ENCODE data around the gene WNT5A. TPM values are rescaled to one million over a fixed set of nuclear protein-coding genes. Genes with fewer than 3 reads are reported as not detected.

The WNT5A gene
- total RNA-seq, 4 donors from 2014 or later: 6.2 to 96.5 (median 23.1) TPM

DNA sequence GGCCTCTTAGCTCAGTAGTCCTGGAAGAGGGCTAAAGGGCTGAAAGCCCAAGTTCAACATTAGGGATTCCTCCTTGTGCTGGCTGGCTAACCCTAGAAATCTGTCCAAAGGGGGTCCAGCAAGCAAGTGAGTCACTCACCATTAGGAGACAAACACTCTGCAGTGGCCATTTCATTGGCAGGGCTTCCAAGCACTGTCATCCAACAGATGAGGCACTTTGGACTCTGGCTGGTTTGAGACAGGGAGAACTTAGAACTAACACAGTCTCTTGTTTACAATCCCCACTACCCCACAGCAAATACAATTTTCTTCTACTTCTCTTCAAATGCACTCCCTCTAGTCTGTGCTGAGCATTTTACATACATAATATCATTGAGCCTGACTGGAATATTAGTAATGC is 10.1 kb upstream of the WNT5A start:
- Histone ChIP-seq H3K36me3 (no peaks in the 10 kb centered on the region), H3K27me3 (no peaks in the 10 kb centered on the region), H3K27ac (no peak overlapping the region), H3K9me3 (no peaks in the 10 kb centered on the region), H3K4me1 (no peaks in the 10 kb centered on the region), H3K4me3 (no peak overlapping the region)
- TF ChIP-seq CTCF (IDR thresholded peaks at IDR 0.05) (no peak), POLR2A (IDR thresholded peaks at IDR 0.05) (no peak)
- intact Hi-C loops (cut with DNase I; ENCODE audit: low total_unique reads): no loop called here
- no peak for DNase-seq

- intact Hi-C loops (cut with DNase I; ENCODE audit: low total_unique reads): no loop called here
- no peak overlapping the region for H3K4me3 ChIP-seq
- no peak for TF ChIP-seq CTCF (IDR thresholded peaks at IDR 0.05)
- TF ChIP-seq POLR2A (IDR thresholded peaks at IDR 0.05): no peak
- no peaks in the 10 kb centered on the region for H3K36me3 ChIP-seq
- H3K9me3 ChIP-seq: no peaks in the 10 kb centered on the region
- H3K27ac ChIP-seq: no peak overlapping the region
- no peak for DNase-seq
- H3K27me3 ChIP-seq: no peaks in the 10 kb centered on the region
- H3K4me1 ChIP-seq: no peaks in the 10 kb centered on the region
These were observed 7.9 kb upstream of the WNT5A start for GRCh38 chr3:55494976-55495375.

GRCh38 chr3:55492976-55493375 is 5.9 kb upstream of the WNT5A start:
- Histone ChIP-seq H3K36me3 (no peaks in the 10 kb centered on the region), H3K27me3 (no peaks in the 10 kb centered on the region), H3K9me3 (no peaks in the 10 kb centered on the region), H3K27ac (no peak overlapping the region), H3K4me1 (peaks cover 0 to 10% of the 10 kb centered on the region in 2 donors), H3K4me3 (no peak overlapping the region)
- DNase-seq: no peak
- no peak for TF ChIP-seq POLR2A (IDR thresholded peaks at IDR 0.05)
- no peak for TF ChIP-seq CTCF (IDR thresholded peaks at IDR 0.05)
- intact Hi-C loops (cut with DNase I; ENCODE audit: low total_unique reads): no loop called here

DNA sequence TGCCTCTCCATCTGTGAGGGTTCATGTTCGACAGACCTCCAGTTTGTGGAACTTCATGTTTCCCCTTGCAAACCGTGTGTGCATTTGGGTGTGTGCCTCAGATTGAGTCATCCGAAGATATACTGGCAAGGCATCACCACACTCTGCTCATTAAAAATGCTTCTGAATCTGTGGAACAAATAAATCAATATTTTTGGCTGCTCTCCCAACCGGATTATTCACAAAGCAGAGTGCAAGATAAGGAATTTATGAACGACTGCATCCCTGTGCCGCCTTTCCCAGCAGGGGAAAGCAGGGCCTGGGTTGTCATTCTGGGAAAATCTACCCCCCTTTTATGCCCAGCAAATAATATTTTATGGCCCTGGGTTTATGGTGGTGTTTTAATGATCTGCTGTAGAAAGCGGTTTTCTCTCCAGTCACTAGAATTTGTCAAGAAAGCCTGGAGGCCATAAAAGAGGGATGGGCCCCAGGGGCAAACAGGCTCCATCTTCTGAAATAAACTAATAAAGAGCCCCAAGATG is 4.2 kb upstream of the WNT5A start:
- peak overlapping the region; percentile 36 to 66 for H3K27ac ChIP-seq
- H3K9me3 ChIP-seq: no peaks in the 10 kb centered on the region
- no peaks in the 10 kb centered on the region for H3K36me3 ChIP-seq
- no peaks in the 10 kb centered on the region for H3K27me3 ChIP-seq
- DNase-seq: peak; percentile 58 to 75
- no peak overlapping the region for H3K4me3 ChIP-seq
- TF ChIP-seq POLR2A (IDR thresholded peaks at IDR 0.05) (no peak), CTCF (IDR thresholded peaks at IDR 0.05) (no peak)
- H3K4me1 ChIP-seq: peaks cover 0 to 10% of the 10 kb centered on the region in 2 donors
- intact Hi-C loops (cut with DNase I; ENCODE audit: low total_unique reads): no loop called here

- intact Hi-C loops (cut with DNase I; ENCODE audit: low total_unique reads): no loop called here
- TF ChIP-seq CTCF (IDR thresholded peaks at IDR 0.05) (no peak), POLR2A (IDR thresholded peaks at IDR 0.05) (no peak)
- no peak for DNase-seq
- Histone ChIP-seq H3K4me1 (peaks cover 0 to 10% of the 10 kb centered on the region in 2 donors), H3K27ac (peak overlapping the region; percentile 2 to 64), H3K4me3 (no peak overlapping the region), H3K9me3 (no peaks in the 10 kb centered on the region), H3K27me3 (no peaks in the 10 kb centered on the region), H3K36me3 (no peaks in the 10 kb centered on the region)
These were observed 3.3 kb upstream of the WNT5A start for GRCh38 chr3:55490276-55490913.

Measured in uterus (tissue), 4 donors.